GM19043 (cell line): ENCODE measurements around the gene ROS1.
A peak's percentile ranks its signal among the peaks of the same experiment; 100 is the strongest.
"Not testable (repeated sequence)": the region's sequence is repeated elsewhere in the genome, so short reads cannot be mapped to it uniquely, and the experiment has no call there.

Experiments used
- ATAC-seq: cut with Tn5 transposase; IDR thresholded peaks from one replicate; pipeline ENCODE4 v1.9.1; 2021; ENCODE audit warnings: low read depth; ENCODE audit not compliant: unreplicated experiment

Gene ROS1

GRCh38 chr6:117270843-117271507, 154.8 kb downstream of the ROS1 start:
- ATAC-seq = no peak

DNA sequence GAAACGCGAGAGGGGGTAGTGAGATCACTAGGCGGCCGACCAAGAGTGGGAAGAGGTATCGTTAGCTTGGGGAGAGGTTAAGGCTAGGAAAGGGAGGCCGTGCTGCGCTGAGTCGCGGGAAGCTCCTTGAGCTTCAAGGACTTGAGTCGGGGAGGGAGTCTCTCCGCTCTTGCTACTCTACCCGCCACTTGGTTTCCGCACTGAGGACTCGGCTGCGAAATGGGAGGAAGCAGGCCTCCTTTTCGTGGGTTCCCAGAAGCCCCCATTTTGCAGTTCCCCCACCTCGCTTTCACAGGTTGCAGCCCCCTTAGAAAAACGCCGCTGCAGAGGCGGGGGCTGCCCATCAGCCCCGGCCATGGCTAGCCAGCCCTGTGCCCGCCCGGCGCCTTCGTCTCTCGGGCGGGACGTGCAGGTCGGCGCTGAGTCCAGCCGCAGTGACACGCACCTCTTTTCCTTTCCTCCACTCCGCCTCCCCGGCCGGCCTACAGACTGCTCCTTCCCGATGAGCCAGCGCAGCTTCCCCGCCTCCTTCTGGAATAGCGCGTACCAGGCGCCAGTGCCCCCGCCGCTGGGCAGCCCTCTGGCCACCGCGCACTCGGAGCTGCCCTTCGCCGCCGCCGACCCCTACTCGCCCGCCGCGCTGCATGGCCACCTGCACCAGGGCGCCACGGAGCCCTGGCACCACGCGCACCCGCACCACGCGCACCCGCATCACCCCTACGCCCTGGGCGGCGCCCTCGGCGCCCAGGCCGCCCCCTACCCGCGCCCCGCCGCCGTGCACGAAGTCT, 155.5 kb downstream of the ROS1 start:
- ATAC-seq = no peak

DNA sequence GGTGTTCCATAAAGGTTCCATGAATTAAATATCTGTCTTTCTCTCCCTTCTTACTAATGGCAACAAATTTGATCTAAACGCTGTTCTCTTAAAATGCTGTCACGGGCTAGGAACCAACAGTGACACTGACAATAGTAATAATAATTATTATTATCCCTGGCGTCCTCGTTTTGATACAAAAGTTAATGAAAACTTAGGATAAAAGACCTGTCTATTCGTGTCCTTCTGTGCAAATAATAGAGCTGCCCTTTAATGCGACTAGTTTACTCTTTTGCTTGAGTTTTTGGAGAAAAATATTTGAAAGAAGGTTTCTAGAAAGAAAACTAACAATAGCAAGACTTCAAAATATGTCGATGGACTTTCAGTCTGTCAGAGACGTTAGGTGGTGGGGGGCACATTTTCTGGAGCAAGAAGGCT, 156.1 kb downstream of the ROS1 start:
- ATAC-seq = no peak

GRCh38 chr6:117268924-117269323, 156.8 kb downstream of the ROS1 start:
- no peak for ATAC-seq

DNA sequence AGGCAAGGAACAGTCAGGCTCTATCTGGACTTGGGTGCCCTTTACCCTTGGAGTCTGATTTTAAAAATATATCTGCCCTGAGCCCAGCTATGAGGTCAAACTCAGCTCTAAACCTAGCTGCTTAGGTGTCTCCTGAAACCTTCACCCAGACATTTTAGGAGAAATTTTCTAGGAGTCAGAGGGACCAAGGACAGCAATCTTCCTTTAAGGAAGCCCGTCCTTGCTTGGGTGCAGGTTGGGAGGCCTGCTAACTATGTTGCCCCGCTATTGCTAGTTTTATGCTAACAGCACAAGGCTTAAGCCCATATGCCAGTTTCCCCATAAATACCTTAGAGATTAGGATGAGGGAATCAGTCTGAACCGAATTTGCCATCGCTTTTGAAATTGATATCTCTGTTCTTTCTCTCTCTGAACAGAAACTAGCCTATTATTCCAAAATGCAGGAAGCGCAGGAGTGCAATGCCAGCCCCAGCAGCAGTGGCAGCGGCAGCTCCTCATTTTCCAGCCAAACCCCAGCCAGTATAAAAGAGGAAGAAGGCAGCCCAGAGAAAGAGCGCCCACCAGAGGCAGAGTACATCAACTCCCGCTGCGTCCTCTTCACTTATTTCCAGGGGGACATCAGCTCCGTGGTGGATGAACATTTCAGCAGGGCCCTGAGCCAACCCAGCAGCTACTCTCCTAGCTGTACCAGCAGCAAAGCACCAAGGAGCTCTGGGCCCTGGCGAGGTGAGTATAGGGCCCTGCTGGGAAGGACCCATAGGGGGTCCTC, 157.8 kb downstream of the ROS1 start:
- ATAC-seq = no peak

GRCh38 chr6:117267054-117267347, 158.7 kb downstream of the ROS1 start:
- ATAC-seq = no peak

GRCh38 chr6:117266257-117267053, 159.3 kb downstream of the ROS1 start:
- ATAC-seq = no peak

DNA sequence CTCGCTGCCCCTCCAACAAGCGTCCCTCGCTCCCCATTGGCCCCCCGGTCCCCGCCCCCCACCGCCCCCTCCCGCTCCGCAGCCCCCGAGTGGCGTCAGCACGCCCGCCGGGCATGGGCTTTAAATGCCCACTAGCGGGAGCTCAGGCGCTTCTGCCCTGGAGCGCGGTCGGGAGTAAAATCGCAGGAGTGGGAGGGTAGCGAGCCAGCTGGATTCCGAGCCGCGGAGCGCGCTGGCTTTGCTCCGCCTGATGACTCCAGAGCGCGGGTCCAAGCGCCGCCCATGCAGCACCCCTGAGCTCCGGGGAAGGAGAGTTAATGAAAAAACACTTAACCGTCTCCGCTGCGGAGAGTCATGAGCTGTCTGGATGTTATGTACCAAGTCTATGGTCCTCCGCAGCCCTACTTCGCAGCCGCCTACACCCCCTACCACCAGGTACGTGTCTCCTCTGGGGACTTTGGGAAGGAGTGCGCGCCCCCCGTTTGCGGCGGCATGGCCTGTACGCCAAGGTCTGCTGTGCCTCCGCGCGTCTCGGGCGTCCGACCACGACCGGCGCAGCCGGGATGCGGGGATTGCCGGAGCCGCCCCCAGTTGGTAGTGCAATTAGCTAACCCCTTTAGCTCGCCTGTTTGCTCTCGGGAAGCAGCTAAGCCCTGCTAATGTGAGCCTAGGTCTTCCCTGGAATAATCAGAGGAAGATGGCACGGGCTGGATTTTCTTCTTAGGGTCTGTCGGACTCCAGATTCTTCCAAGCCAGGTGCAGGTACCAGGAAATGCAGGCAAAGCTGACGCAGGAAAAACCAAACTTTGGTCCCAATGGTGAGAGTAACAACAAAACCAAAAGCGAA, 160.1 kb downstream of the ROS1 start, which contains the start of gene VGLL2:
Gene VGLL2 (plus strand): TSS at position 149 of the 847 bp plus-strand sequence. CDS start 206 bp downstream, at position 355.
- ATAC-seq = no peak

DNA sequence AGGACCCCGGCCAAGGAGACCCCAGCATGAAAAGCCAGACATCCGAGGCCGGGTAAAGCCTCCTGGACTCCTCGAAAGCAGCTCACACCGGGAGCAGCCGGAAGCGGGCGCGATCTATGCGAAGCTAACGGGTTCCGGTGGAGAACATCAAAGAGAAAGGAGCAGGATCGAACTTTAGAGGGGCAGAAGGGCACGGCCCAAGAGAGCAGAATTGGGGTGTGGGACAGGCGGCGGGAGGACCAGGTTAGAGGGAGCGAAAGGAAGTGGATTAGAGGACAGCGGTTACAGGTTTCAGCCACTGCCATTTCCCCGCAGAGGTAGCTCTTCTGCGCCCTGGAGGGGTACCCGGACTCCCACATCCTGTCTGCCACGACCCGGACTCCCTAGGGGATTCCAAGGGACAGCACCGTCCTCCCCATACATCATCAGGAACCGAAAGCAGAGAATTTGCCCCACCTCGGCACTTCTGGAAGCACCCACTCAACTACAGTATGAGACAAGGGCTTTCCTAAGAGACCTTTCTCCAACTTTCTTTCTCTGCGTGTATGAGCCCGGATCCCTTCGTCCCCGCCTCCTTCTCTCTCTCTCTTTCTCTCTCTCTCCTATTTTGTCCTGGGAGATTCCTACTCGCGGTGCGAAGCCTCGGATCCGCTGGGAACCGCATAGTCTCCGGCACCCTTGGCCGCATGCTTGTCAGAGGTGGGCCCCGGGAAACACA, 160.9 kb downstream of the ROS1 start:
- ATAC-seq = peak; percentile 59

DNA sequence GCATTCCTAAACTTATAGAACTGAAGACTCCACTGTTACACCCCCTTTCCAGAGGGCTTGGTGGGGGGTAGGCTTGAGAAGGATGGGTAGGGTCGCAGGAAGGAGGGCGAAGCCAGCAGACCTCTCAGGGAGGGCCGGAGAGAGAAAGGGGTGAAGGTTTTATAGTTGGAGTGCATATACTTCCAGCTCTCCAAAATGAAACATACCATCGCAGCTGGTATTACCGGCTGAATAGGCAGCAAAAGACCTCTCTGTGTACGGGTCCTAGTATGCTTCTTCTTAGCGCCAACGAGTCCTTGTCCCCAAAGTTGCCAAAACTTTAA, 161.4 kb downstream of the ROS1 start:
- ATAC-seq = no peak

- ATAC-seq = no peak
These were observed 162.3 kb downstream of the ROS1 start for GRCh38 chr6:117263353-117263927.

DNA sequence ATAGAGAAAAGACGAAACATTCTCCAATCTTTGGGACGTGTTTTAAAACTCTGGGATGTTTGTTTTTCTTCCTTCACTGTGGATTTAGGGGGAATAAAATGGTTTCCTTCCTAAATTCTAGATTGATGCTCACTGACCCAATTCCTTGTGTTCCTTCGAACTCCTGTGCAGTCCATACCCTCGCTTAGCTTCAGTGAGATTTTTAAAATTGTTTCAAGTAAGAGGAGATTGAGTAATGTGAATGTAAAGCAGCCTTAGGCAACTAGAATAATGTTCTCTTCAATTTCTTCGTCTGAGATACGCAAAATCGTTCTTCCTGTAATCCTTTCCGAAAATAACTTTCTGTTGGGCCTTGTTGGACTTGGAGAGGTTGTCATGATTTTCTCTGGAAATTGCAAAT, 162.9 kb downstream of the ROS1 start:
- no peak for ATAC-seq

DNA sequence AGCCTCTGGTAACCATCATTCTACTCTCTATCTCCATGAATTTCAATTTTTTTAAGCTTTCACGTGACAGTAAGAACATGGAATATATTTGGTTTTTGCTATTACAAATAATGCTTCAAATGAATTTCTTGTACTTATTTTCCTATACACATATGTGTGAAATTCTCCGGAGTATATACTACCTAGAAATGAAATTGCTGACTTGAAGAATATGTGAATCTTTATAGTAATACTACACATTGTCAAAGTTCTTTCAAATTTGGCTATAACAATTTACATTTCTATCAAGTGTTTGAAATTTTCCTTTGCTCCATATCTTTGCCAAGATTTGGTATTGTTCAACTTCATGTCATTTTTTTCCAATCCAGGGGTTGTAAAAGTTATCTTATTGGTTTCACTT, 172.0 kb downstream of the ROS1 start:
- no peak for ATAC-seq

DNA sequence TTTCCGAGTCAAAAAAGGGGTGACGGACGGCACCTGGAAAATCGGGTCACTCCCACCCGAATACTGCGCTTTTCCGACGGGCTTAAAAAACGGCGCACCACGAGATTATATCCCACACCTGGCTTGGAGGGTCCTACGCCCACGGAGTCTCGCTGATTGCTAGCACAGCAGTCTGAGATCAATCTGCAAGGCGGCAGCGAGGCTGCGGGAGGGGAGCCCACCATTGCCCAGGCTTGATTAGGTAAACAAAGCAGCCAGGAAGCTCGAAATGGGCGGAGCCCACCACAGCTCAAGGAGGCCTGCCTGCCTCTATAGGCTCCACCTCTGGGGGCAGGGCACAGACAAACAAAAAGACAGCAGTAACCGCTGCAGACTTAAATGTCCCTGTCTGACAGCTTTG, 180.8 kb downstream of the ROS1 start:
- ATAC-seq = not testable (repeated sequence)

GRCh38 chr6:117244571-117244970, 181.2 kb downstream of the ROS1 start:
- ATAC-seq = not testable (repeated sequence)
